Neural cell (in vitro differentiated cells): ENCODE data around the gene PTPN1. TPM values are rescaled to one million over a fixed set of nuclear protein-coding genes. Genes with fewer than 3 reads are reported as not detected.

Experiments used
- H2AFZ ChIP-seq: fragments of 200-600, 300-800 bp; sonication (generic), shearing (Covaris generic); 2 replicates; pipeline ENCODE4 v1.6.0; 2014; ENCODE audit warnings: low read depth, mild to moderate bottlenecking, antibody characterized with exemption, low read length, moderate library complexity
- H3F3A ChIP-seq: fragments of 200-600 bp; shearing (Covaris generic); 2 replicates; pipeline ENCODE4 v1.6.1; 2016; ENCODE audit warnings: mild to moderate bottlenecking, moderate library complexity, mixed read lengths, antibody characterized with exemption, low read length; ENCODE audit not compliant: insufficient read depth, poor library complexity, severe bottlenecking
- H3K27ac ChIP-seq: fragments of 200-600, 300-800 bp; sonication (generic), shearing (Covaris generic); 2 replicates; pipeline ENCODE4 v1.5.1; 2014; ENCODE audit warnings: mild to moderate bottlenecking, low read length, moderate library complexity
- H3K27me3 ChIP-seq: fragments of 300-800, 200-600 bp; sonication (generic), shearing (Covaris generic); 2 replicates; pipeline ENCODE4 v1.6.0; 2014; ENCODE audit warnings: mild to moderate bottlenecking, low read depth, low read length, moderate library complexity; ENCODE audit not compliant: insufficient read depth
- H3K36me3 ChIP-seq: fragments of 300-800, 200-600 bp; sonication (generic), shearing (Covaris generic); 2 replicates; pipeline ENCODE4 v1.5.1; 2014; ENCODE audit warnings: mild to moderate bottlenecking, antibody characterized with exemption, low read length, moderate library complexity; ENCODE audit not compliant: insufficient read depth
- H3K4me2 ChIP-seq: fragments of 300-800, 200-600 bp; sonication (generic), shearing (Covaris generic); 2 replicates; pipeline ENCODE4 v1.6.0; 2014; ENCODE audit warnings: mild to moderate bottlenecking, low read length
- H3K4me3 ChIP-seq: fragments of 300-800, 200-600 bp; sonication (generic), shearing (Covaris generic); 2 replicates; pipeline ENCODE4 v1.5.1; 2014; ENCODE audit warnings: mild to moderate bottlenecking, low read length, moderate library complexity
- H3K79me2 ChIP-seq: fragments of 200-600 bp; shearing (Covaris generic); replicated peaks from 2 replicates; pipeline ENCODE4 v1.6.0; 2014; ENCODE audit warnings: mild to moderate bottlenecking, low read length, moderate library complexity; ENCODE audit not compliant: insufficient read depth
- H3K9ac ChIP-seq: fragments of 300-800, 200-600 bp; sonication (generic), shearing (Covaris generic); 2 replicates; pipeline ENCODE4 v1.6.1; 2016; ENCODE audit warnings: mild to moderate bottlenecking, low read length, mixed read lengths
- H3K9me2 ChIP-seq: fragments of 200-600 bp; shearing (Covaris generic); 2 replicates; pipeline ENCODE4 v1.6.1; 2016; ENCODE audit warnings: mild to moderate bottlenecking, low read length, mixed read lengths; ENCODE audit not compliant: insufficient read depth
- H3K9me3 ChIP-seq: fragments of 200-600, 300-800 bp; sonication (generic), shearing (Covaris generic); 2 replicates; pipeline ENCODE4 v1.6.1; 2016; ENCODE audit warnings: mild to moderate bottlenecking, mixed run types, low read length, moderate library complexity, mixed read lengths
- H4K20me1 ChIP-seq: fragments of 200-600 bp; shearing (Covaris generic); 2 replicates; pipeline ENCODE4 v1.6.1; 2016; ENCODE audit warnings: mild to moderate bottlenecking, mixed run types; ENCODE audit not compliant: insufficient read depth
- CTCF ChIP-seq: fragments of 450-650 bp; IDR thresholded peaks from 2 replicates; pipeline ENCODE4 v1.5.1; 2014; ENCODE audit warnings: antibody characterized with exemption, mild to moderate bottlenecking, moderate library complexity; ENCODE audit not compliant: poor library complexity, severe bottlenecking
- EP300 ChIP-seq: fragments of 450-650 bp; conservative IDR thresholded peaks from 2 replicates; pipeline ENCODE4 v1.6.1; 2014; ENCODE audit warnings: antibody characterized with exemption, mild to moderate bottlenecking, moderate library complexity; ENCODE audit not compliant: poor library complexity, severe bottlenecking
- EZH2 ChIP-seq: fragments of 200-600, 300-800 bp; shearing (Covaris generic), sonication (generic); IDR thresholded peaks from 2 replicates; pipeline ENCODE4 v1.6.1; 2014; ENCODE audit warnings: antibody characterized with exemption, low read length, borderline replicate concordance, mild to moderate bottlenecking; ENCODE audit not compliant: insufficient read depth, poor library complexity, severe bottlenecking
- MXI1 ChIP-seq: fragments of 450-650 bp; conservative IDR thresholded peaks from 2 replicates; pipeline ENCODE4 v1.6.1; 2014; ENCODE audit warnings: antibody characterized with exemption, mild to moderate bottlenecking; ENCODE audit not compliant: poor library complexity, severe bottlenecking
- POLR2AphosphoS5 ChIP-seq: IDR thresholded peaks from 2 replicates; pipeline ENCODE4 v1.6.1; 2012
- RAD21 ChIP-seq: fragments of 450-650 bp; conservative IDR thresholded peaks from 2 replicates; pipeline ENCODE4 v1.6.1; 2014; ENCODE audit warnings: antibody characterized with exemption, mild to moderate bottlenecking, moderate library complexity
- SMC3 ChIP-seq: fragments of 450-650 bp; conservative IDR thresholded peaks from 2 replicates; pipeline ENCODE4 v1.6.1; 2014; ENCODE audit warnings: antibody characterized with exemption, mild to moderate bottlenecking, moderate library complexity; ENCODE audit not compliant: poor library complexity
- TAF1 ChIP-seq: IDR thresholded peaks from 2 replicates; pipeline ENCODE4 v1.6.1; 2012; ENCODE audit warnings: low read depth
- polyA minus RNA-seq: library from RNA; depleted of rRNA, polyadenylated mRNA; stranded (reverse); fragments of >200 nt; gene quantifications from 2 replicates; pipeline ENCODE4 v1.2.3, GENCODE V29; 2014
- polyA plus RNA-seq: library from polyadenylated mRNA; depleted of rRNA; stranded (reverse); fragments of >200 nt; gene quantifications from 2 replicates; pipeline ENCODE4 v1.2.3, GENCODE V29; 2014
- TF ChIP-seq, protein P1 (sequence below): IDR thresholded peaks from 2 replicates; pipeline ENCODE4 v1.6.1; 2012; ENCODE audit warnings: borderline replicate concordance

The PTPN1 gene
- polyA plus RNA-seq (44.5 and 48.1 TPM in 2 replicates), polyA minus RNA-seq (64.3 and 65.4 TPM in 2 replicates)

DNA sequence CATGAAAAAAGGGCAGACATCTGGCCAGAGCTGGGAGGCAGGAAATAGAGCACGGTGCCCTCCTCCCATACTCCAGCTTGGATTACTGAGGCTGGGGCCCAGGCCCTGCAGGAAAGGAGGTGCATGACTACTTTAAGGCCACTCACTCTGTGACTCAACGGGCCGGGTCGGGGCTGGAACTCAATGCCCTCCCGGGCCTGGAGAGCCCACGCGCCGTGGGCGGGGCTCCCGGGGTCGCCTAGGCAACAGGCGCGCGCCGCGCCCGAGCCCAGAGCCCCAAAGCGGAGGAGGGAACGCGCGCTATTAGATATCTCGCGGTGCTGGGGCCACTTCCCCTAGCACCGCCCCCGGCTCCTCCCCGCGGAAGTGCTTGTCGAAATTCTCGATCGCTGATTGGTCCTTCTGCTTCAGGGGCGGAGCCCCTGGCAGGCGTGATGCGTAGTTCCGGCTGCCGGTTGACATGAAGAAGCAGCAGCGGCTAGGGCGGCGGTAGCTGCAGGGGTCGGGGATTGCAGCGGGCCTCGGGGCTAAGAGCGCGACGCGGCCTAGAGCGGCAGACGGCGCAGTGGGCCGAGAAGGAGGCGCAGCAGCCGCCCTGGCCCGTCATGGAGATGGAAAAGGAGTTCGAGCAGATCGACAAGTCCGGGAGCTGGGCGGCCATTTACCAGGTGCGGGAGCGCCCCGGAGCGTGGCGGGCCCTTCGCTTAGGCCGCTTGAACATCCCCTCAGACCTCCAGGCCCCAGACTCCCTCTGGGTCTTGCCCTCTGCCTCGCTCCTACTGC, at the start of gene PTPN1:
PTPN1 (plus strand) TSS at position 461 of the 783 bp plus-strand sequence; CDS start at position 606, 145 bp downstream.
- peak; percentile 51 for TF ChIP-seq EP300
- TF ChIP-seq MXI1 = peak; percentile 83
- TF ChIP-seq CTCF = peak; percentile 47
- no peak for TF ChIP-seq RAD21
- peak; percentile 100 for TF ChIP-seq POLR2AphosphoS5
- no peak for TF ChIP-seq EZH2
- TF ChIP-seq, protein P1, sequence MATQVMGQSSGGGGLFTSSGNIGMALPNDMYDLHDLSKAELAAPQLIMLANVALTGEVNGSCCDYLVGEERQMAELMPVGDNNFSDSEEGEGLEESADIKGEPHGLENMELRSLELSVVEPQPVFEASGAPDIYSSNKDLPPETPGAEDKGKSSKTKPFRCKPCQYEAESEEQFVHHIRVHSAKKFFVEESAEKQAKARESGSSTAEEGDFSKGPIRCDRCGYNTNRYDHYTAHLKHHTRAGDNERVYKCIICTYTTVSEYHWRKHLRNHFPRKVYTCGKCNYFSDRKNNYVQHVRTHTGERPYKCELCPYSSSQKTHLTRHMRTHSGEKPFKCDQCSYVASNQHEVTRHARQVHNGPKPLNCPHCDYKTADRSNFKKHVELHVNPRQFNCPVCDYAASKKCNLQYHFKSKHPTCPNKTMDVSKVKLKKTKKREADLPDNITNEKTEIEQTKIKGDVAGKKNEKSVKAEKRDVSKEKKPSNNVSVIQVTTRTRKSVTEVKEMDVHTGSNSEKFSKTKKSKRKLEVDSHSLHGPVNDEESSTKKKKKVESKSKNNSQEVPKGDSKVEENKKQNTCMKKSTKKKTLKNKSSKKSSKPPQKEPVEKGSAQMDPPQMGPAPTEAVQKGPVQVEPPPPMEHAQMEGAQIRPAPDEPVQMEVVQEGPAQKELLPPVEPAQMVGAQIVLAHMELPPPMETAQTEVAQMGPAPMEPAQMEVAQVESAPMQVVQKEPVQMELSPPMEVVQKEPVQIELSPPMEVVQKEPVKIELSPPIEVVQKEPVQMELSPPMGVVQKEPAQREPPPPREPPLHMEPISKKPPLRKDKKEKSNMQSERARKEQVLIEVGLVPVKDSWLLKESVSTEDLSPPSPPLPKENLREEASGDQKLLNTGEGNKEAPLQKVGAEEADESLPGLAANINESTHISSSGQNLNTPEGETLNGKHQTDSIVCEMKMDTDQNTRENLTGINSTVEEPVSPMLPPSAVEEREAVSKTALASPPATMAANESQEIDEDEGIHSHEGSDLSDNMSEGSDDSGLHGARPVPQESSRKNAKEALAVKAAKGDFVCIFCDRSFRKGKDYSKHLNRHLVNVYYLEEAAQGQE = peak; percentile 82
- TF ChIP-seq SMC3 = peak; percentile 6
- TF ChIP-seq TAF1 = peak; percentile 91
- H4K20me1 ChIP-seq = peaks cover 8% of the 10 kb centered on the region
- peak within 1 kb of the TSS; percentile 72 for H3K4me3 ChIP-seq
- H3K27ac ChIP-seq = peak within 1 kb of the TSS; percentile 93
- peak within 1 kb of the TSS; percentile 49 for H2AFZ ChIP-seq
- no peaks in the 10 kb centered on the region for H3K27me3 ChIP-seq
- H3K4me2 ChIP-seq = peak within 1 kb of the TSS; percentile 92
- no peaks in the 10 kb centered on the region for H3K9me3 ChIP-seq
- H3F3A ChIP-seq = no peaks in the 10 kb centered on the region
- peak within 1 kb of the TSS; percentile 92 for H3K9ac ChIP-seq
- no peaks in the 10 kb centered on the region for H3K9me2 ChIP-seq
- no peaks in the 10 kb centered on the region for H3K36me3 ChIP-seq
- H3K79me2 ChIP-seq = peaks cover 44% of the 10 kb centered on the region

DNA sequence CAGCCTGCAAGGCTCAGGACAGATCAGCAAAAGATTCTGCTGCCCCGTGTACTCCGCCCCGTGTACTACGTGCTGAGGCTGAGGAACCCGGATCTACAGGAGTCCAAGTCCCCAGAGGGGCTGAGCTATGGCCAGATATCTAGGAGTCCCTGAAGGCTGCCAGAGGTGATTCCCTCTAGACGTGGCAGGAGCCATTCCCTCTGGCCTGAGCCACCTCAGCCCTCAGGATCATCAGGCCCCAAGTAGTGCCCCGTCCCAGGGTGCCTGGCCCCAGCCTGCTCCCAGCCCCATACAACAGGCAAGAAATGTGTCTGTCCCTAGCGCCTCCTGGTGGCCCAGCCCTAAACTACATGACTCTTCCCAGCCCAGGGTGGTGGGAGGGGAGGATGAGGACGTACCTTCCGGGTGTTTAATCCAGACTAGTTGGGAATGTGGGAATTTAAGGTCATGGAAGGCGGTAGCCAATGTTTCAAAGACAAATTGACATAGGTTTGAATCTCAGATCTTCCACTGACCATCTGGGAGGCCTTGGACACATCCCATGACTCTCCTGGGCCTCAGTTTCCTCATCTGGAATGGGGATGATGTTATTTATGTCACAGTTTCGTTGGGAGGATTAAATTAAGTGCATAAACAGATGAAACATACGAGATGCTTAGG, 49.4 kb upstream of the PTPN1 start:
- H3K79me2 ChIP-seq = no peaks in the 10 kb centered on the region
- H4K20me1 ChIP-seq = no peaks in the 10 kb centered on the region
- no peak overlapping the region for H3K9ac ChIP-seq
- TF ChIP-seq SMC3 (peak; percentile 32), TAF1 (no peak), POLR2AphosphoS5 (no peak), RAD21 (no peak), MXI1 (no peak), EP300 (no peak), CTCF (peak; percentile 42), EZH2 (no peak)
- TF ChIP-seq, protein P1 = no peak
- H3K9me3 ChIP-seq = no peaks in the 10 kb centered on the region
- no peaks in the 10 kb centered on the region for H3K36me3 ChIP-seq
- H3F3A ChIP-seq = no peaks in the 10 kb centered on the region
- no peak overlapping the region for H3K4me3 ChIP-seq
- no peak overlapping the region for H3K27ac ChIP-seq
- H3K4me2 ChIP-seq = no peak overlapping the region
- H2AFZ ChIP-seq = no peak overlapping the region
- no peaks in the 10 kb centered on the region for H3K9me2 ChIP-seq
- H3K27me3 ChIP-seq = no peaks in the 10 kb centered on the region
